NT2/D1 (cell line): ENCODE results near the gene HS3ST5.

Experiments used
- YY1 ChIP-seq: IDR thresholded peaks from 2 replicates; pipeline ENCODE4 v1.6.1; 2011; ENCODE audit not compliant: insufficient read length, insufficient read depth
- ZNF274 ChIP-seq: IDR thresholded peaks from 2 replicates; pipeline ENCODE4 v1.6.1; 2011; ENCODE audit warnings: mild to moderate bottlenecking, low read depth, low read length

DNA sequence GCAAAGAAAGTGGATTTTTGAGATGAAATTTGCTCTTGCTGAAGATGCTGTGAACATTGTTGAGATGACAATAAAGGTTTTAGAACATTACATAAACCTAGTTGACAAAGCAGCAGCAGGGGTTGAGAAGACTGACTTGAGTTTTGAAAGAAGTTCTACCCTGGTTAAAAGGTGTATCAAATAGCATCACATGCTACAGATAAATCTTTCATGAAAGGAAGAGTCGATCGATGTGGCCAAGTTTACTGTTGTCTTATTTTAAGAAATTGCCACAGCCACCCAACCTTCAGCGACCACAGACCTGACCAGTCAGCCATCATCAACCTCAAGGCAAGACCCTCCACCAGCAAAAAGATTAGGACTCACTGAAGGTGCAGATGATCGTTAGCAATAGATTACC lies 155.3 kb downstream of the HS3ST5 start:
- TF ChIP-seq ZNF274, result no peak
- no peak for TF ChIP-seq YY1
